Stomach (tissue), 9 donors: ENCODE measurements around the gene CCDC85A. TPM values are rescaled to one million over a fixed set of nuclear protein-coding genes. Genes with fewer than 3 reads are reported as not detected.

Source experiments
- DNase-seq, 2 donors: peaks; one replicate each; pipeline versions ENCODE4 v3.0.0 to v3.0.0-alpha.2; 2013 to 2019
- H3K27ac ChIP-seq, 5 donors: fragments of 200-600 bp in 4 of 5; sonication (generic) in 4 of 5; one replicate each; pipeline ENCODE4 v1.5.1; 2013 to 2019; ENCODE audit warnings: mild to moderate bottlenecking in 1 of 5, moderate library complexity in 1 of 5
- H3K27me3 ChIP-seq, 3 donors: fragments of 200-600 bp; sonication (generic); one replicate each; pipeline ENCODE4 v1.5.1; 2017 to 2019; ENCODE audit warnings: mixed run types in 1 of 3
- H3K36me3 ChIP-seq, 4 donors: fragments of 200-600 bp; sonication (generic); 1 replicate in 3 of 4; 2 replicates in 1 of 4; pipeline ENCODE4 v1.5.1; 2016 to 2019
- H3K4me1 ChIP-seq, 4 donors: fragments of 200-600 bp; sonication (generic); one replicate each; pipeline ENCODE4 v1.5.1; 2016 to 2019
- H3K4me3 ChIP-seq, 4 donors: fragments of 200-600 bp; sonication (generic) in 3 of 4; one replicate each; pipeline ENCODE4 v1.5.1; 2016 to 2019; ENCODE audit warnings: mild to moderate bottlenecking in 1 of 4
- H3K9me3 ChIP-seq, 4 donors: fragments of 200-600 bp; sonication (generic); one replicate each; pipeline ENCODE4 v1.5.1; 2016 to 2019
- CTCF ChIP-seq, 7 experiments: fragments of 450-650 bp in 4 of 7; fragments of 200-600 bp in 3 of 7; sonication (generic) in 3 of 7; IDR thresholded peaks; one replicate each; pipeline ENCODE4 v1.5.1; 2016 to 2019; ENCODE audit warnings: antibody characterized with exemption in 7 of 7, control low read depth in 2 of 7, mild to moderate bottlenecking in 1 of 7
- EP300 ChIP-seq: sonication (generic); formaldehyde crosslinking; IDR thresholded peaks from one replicate; pipeline ENCODE4 v1.6.1; 2017; ENCODE audit warnings: antibody characterized with exemption
- POLR2A ChIP-seq, 4 donors: fragments of 450-650 bp; IDR thresholded peaks; one replicate each; pipeline ENCODE4 v1.6.1; 2016; ENCODE audit warnings: antibody characterized with exemption in 4 of 4, control low read depth in 2 of 4, mild to moderate bottlenecking in 1 of 4, moderate library complexity in 1 of 4
- POLR2AphosphoS5 ChIP-seq, 3 donors: sonication (generic); formaldehyde crosslinking; IDR thresholded peaks; one replicate each; pipeline ENCODE4 v1.6.1; 2016; ENCODE audit warnings: antibody characterized with exemption in 3 of 3
- whole genome bisulfite sequencing, 5 donors: extraction: QIAGEN DNeasy Blood & Tissue Kit in 3 of 5; methylation state at CpG; one replicate each; pipeline versions ENCODE4 v1.1.5 to v1.1.7; 2013 to 2018; 5-methylcytosine and 5-hydroxymethylcytosine counted together
- intact Hi-C: fragments of 100-400 bp; cut with DNase I; formaldehyde crosslinking; loops from one replicate; pipeline ENCODE4 v1.15.1; 2023; ENCODE audit warnings: low total_unique reads
- polyA plus RNA-seq, 3 donors: library from polyadenylated mRNA; stranded (reverse); fragments of 200-250 nt; gene quantifications; one replicate each; pipeline ENCODE4 v1.2.3, GENCODE V29; 2013
- total RNA-seq, 5 donors: library from RNA; depleted of rRNA; stranded (reverse); fragments of >200 nt; gene quantifications; one replicate each; pipeline versions ENCODE4 v1.1.0 to v1.2.3, GENCODE V29; 2014 to 2016
- donor health status: healthy with polysubstance abuse.
- donor health status: Bipolar disorder and iron deficiency.
- donor health status: healthy.

Gene CCDC85A
- total and polyA plus RNA-seq, 8 donors, result 0.10 to 6.4 (median 3.2) TPM; not detected in 1

DNA sequence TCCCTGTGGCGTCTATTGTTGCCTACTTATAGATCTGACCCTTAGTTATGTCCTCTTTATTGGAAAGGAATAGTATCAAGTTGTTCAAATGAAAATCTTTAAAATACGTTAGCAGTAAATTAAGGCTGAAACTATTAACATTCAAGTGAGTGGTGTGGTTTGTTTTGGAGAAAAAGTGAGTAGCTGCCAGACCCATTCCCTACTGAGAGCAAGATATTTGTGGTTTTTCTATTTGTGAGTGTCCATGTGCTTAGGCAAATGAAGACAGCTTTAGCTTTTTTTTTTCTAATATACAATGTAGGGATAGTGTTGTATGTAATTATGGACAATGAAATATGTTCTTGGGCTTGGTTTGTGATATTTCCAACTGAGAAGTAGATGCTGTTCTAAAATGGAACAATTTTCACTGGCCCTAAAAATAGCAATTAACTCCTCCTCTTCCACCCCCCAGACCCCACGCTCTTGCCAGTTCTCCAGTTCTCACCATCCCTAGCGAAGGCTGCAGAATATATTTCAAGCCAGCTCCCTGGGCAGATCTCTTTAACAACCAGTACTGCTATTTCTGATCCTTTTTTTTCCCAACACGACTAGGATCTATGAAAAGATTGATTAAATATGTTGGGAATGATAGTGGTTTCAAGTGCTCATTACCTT, 83.1 kb downstream of the CCDC85A start:
- TF ChIP-seq POLR2AphosphoS5 (IDR thresholded peaks at IDR 0.05) (no peak), POLR2A (IDR thresholded peaks at IDR 0.05) (no peak), EP300 (no peak), CTCF (IDR thresholded peaks at IDR 0.05) (no peak)
- no peak for DNase-seq
- H3K4me1 ChIP-seq, result no peaks in the 10 kb centered on the region
- H3K27me3 ChIP-seq, result no peaks in the 10 kb centered on the region
- H3K4me3 ChIP-seq, result no peak overlapping the region
- 73 to 84% (median 80%) methylated on average over 5 of the region's 5 CpGs for WGBS, 5 donors
- intact Hi-C loops, result no loop called here
- H3K27ac ChIP-seq, result no peak overlapping the region
- H3K36me3 ChIP-seq, result no peaks in the 10 kb centered on the region
- no peaks in the 10 kb centered on the region for H3K9me3 ChIP-seq

GRCh38 chr2:56267415-56267788, 83.6 kb downstream of the CCDC85A start:
- no peak for DNase-seq
- H3K9me3 ChIP-seq, result no peaks in the 10 kb centered on the region
- H3K36me3 ChIP-seq, result no peaks in the 10 kb centered on the region
- H3K4me1 ChIP-seq, result no peaks in the 10 kb centered on the region
- WGBS, 5 donors, result 74 to 94% (median 90%) methylated on average over 3 of the region's 3 CpGs
- no peak overlapping the region for H3K4me3 ChIP-seq
- no peaks in the 10 kb centered on the region for H3K27me3 ChIP-seq
- intact Hi-C loops, result no loop called here
- TF ChIP-seq POLR2A (IDR thresholded peaks at IDR 0.05) (no peak), CTCF (IDR thresholded peaks at IDR 0.05) (no peak), EP300 (no peak), POLR2AphosphoS5 (IDR thresholded peaks at IDR 0.05) (no peak)
- no peak overlapping the region for H3K27ac ChIP-seq

GRCh38 chr2:56268856-56269255, 85.1 kb downstream of the CCDC85A start:
- no peak for DNase-seq
- TF ChIP-seq CTCF (IDR thresholded peaks at IDR 0.05), result no peak
- no peak for TF ChIP-seq POLR2A (IDR thresholded peaks at IDR 0.05)
- no peak for TF ChIP-seq EP300
- TF ChIP-seq POLR2AphosphoS5 (IDR thresholded peaks at IDR 0.05), result no peak
- no peaks in the 10 kb centered on the region for H3K9me3 ChIP-seq
- WGBS, 5 donors, result 69 to 89% (median 79%) methylated on average over 2 of the region's 2 CpGs
- no peak overlapping the region for H3K4me3 ChIP-seq
- H3K27ac ChIP-seq, result no peak overlapping the region
- no peaks in the 10 kb centered on the region for H3K27me3 ChIP-seq
- intact Hi-C loops, result no loop called here
- H3K4me1 ChIP-seq, result no peaks in the 10 kb centered on the region
- no peaks in the 10 kb centered on the region for H3K36me3 ChIP-seq

DNA sequence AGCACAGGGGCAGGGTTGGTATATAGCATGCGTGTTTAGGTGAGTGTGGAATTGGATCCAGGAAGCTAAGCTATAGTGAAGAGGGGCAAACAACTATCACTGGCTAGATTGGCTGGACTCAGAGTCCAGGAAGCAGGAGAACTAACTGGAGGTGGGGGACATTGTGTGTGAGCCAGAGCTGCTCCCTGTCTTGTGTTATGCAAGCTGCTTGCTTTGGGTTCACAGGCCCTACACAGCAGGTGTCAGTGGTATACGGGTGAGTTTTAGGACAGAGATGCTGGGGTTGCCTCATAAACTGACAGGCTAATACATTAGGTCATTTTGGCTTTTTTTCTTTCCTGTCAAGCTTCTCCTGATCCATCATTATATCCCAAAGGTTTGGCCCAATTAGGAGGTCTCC, 87.5 kb downstream of the CCDC85A start:
- no peak overlapping the region for H3K4me3 ChIP-seq
- 60 to 77% (median 75%) methylated on average over 2 of the region's 2 CpGs for WGBS, 5 donors
- no peaks in the 10 kb centered on the region for H3K27me3 ChIP-seq
- no peak for DNase-seq
- H3K36me3 ChIP-seq, result no peaks in the 10 kb centered on the region
- TF ChIP-seq POLR2A (IDR thresholded peaks at IDR 0.05) (no peak), POLR2AphosphoS5 (IDR thresholded peaks at IDR 0.05) (no peak), CTCF (IDR thresholded peaks at IDR 0.05) (no peak), EP300 (no peak)
- no peak overlapping the region for H3K27ac ChIP-seq
- no peaks in the 10 kb centered on the region for H3K9me3 ChIP-seq
- intact Hi-C loops, result no loop called here
- no peaks in the 10 kb centered on the region for H3K4me1 ChIP-seq
